ENCODE measurements around the gene WRAP73.

WRAP73 gene

GRCh38 chr1:3611170-3612019 is 38.5 kb downstream of the WRAP73 start, which contains the start of gene MEGF6:
Gene MEGF6, minus strand, starts transcription at chr1:3611508. Its CDS starts 240 bp downstream, at chr1:3611268.
- peak; percentile 40 for DNase-seq (ENCODE audit: low spot score)

- DNase-seq (ENCODE audit: low spot score), result no peak
Measured at GRCh38 chr1:3610527-3611169, 39.3 kb downstream of the WRAP73 start.

- DNase-seq (ENCODE audit: low spot score), result no peak
Measured at GRCh38 chr1:3609769-3610526, 40.0 kb downstream of the WRAP73 start.

- no peak for DNase-seq (ENCODE audit: low spot score)
Measured at GRCh38 chr1:3609016-3609768, 40.7 kb downstream of the WRAP73 start.

GRCh38 chr1:3608154-3608553 is 41.7 kb downstream of the WRAP73 start:
- DNase-seq (ENCODE audit: low spot score), result no peak

GRCh38 chr1:3607703-3608065 is 42.2 kb downstream of the WRAP73 start:
- DNase-seq (ENCODE audit: low spot score), result no peak

- no peak for DNase-seq (ENCODE audit: low spot score)
Measured at GRCh38 chr1:3606779-3607702, 42.9 kb downstream of the WRAP73 start.

GRCh38 chr1:3604997-3605823 is 44.7 kb downstream of the WRAP73 start:
- no peak for DNase-seq (ENCODE audit: low spot score)

GRCh38 chr1:3604468-3604974 is 45.4 kb downstream of the WRAP73 start:
- no peak for DNase-seq (ENCODE audit: low spot score)

- no peak for DNase-seq (ENCODE audit: low spot score)
Measured at GRCh38 chr1:3603571-3604467, 46.1 kb downstream of the WRAP73 start.

GRCh38 chr1:3603156-3603555 is 46.7 kb downstream of the WRAP73 start:
- DNase-seq (ENCODE audit: low spot score), result no peak

- no peak for DNase-seq (ENCODE audit: low spot score)
Measured at GRCh38 chr1:3602375-3602774, 47.5 kb downstream of the WRAP73 start.

GRCh38 chr1:3601743-3602142 is 48.2 kb downstream of the WRAP73 start:
- no peak for DNase-seq (ENCODE audit: low spot score)

GRCh38 chr1:3600354-3600753 is 49.5 kb downstream of the WRAP73 start:
- no peak for DNase-seq (ENCODE audit: low spot score)

GRCh38 chr1:3599816-3600215 is 50.1 kb downstream of the WRAP73 start:
- DNase-seq (ENCODE audit: low spot score), result no peak

- no peak for DNase-seq (ENCODE audit: low spot score)
Measured at GRCh38 chr1:3599286-3599811, 50.6 kb downstream of the WRAP73 start.

- no peak for DNase-seq (ENCODE audit: low spot score)
Measured at GRCh38 chr1:3598522-3599285, 51.2 kb downstream of the WRAP73 start.

- no peak for DNase-seq (ENCODE audit: low spot score)
Measured at GRCh38 chr1:3598051-3598491, 51.8 kb downstream of the WRAP73 start.
